HL-60 (cell line): Measurements from ENCODE around the gene FAM170A.

Source experiments
- DNase-seq, 2 experiments: peaks; one replicate each; pipeline ENCODE4 v3.0.0-alpha.2; 2010 to 2020; ENCODE audit warnings: low read depth in 1 of 2, low spot score in 1 of 2
- H3K27ac ChIP-seq: fragments of 250-450 bp; sonication (Bioruptor Pico); replicated peaks from 2 replicates; pipeline ENCODE4 v1.5.1; 2020; ENCODE audit warnings: mild to moderate bottlenecking, moderate library complexity
- H3K27me3 ChIP-seq: fragments of 250-450 bp; sonication (Bioruptor Pico); 2 replicates; pipeline ENCODE4 v1.5.1; 2021; ENCODE audit warnings: mild to moderate bottlenecking, moderate library complexity; ENCODE audit not compliant: insufficient read depth, poor library complexity, severe bottlenecking
- H3K4me3 ChIP-seq: replicated peaks from 2 replicates; pipeline ENCODE4 v1.5.1; 2011; ENCODE audit warnings: mild to moderate bottlenecking, control low read depth, low read length; ENCODE audit not compliant: insufficient read depth
- GABPA ChIP-seq: IDR thresholded peaks from 2 replicates; pipeline ENCODE4 v1.6.1; 2012; ENCODE audit warnings: low read depth
- POLR2AphosphoS5 ChIP-seq: IDR thresholded peaks from 2 replicates; pipeline ENCODE4 v1.6.1; 2012; ENCODE audit warnings: low read depth
- SPI1 ChIP-seq: IDR thresholded peaks from 2 replicates; pipeline ENCODE4 v1.6.1; 2012; ENCODE audit warnings: low read depth, mild to moderate bottlenecking, borderline replicate concordance
- long read RNA-seq: library from polyadenylated mRNA; unstranded; transcript quantifications from one replicate; pipeline ENCODE4 v2.0.0, GENCODE V29; 2020
- TF ChIP-seq, protein P1 (sequence below): IDR thresholded peaks from one replicate; pipeline ENCODE4 v1.5.1; 2011; ENCODE audit warnings: low read length, control low read depth, inconsistent platforms; ENCODE audit not compliant: insufficient read depth
- TF ChIP-seq, protein P2 (sequence below): IDR thresholded peaks from 2 replicates; pipeline ENCODE4 v1.6.1; 2012; ENCODE audit warnings: low read depth; ENCODE audit not compliant: insufficient replicate concordance

Gene FAM170A, protein sequence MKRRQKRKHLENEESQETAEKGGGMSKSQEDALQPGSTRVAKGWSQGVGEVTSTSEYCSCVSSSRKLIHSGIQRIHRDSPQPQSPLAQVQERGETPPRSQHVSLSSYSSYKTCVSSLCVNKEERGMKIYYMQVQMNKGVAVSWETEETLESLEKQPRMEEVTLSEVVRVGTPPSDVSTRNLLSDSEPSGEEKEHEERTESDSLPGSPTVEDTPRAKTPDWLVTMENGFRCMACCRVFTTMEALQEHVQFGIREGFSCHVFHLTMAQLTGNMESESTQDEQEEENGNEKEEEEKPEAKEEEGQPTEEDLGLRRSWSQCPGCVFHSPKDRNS
- long read RNA-seq = 0 reads

DNA sequence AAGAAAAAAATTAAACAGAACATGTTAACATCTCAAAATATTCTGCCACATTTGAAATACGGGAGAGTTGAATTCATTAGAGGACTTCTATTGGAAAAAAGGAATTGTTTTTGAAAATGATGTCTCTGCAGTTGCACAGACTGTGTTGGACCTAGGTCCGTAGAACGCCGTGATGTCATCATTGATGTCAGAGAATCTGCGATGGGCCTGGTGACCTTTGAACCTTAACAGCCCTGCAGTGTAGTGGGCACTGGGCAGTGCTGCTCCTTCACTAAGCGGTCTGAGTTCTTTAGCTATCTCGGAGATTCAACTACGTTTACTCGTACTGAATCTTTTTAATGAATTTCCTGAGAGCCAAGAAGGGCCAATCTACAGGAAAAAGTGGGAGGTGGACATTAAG lies at the start of gene FAM170A:
FAM170A (plus strand) TSS at position 220 of the 400 bp plus-strand sequence. CDS start 211 bp downstream, outside the sequence.
- TF ChIP-seq SPI1 (no peak), GABPA (no peak), POLR2AphosphoS5 (no peak)
- TF ChIP-seq, protein P1, sequence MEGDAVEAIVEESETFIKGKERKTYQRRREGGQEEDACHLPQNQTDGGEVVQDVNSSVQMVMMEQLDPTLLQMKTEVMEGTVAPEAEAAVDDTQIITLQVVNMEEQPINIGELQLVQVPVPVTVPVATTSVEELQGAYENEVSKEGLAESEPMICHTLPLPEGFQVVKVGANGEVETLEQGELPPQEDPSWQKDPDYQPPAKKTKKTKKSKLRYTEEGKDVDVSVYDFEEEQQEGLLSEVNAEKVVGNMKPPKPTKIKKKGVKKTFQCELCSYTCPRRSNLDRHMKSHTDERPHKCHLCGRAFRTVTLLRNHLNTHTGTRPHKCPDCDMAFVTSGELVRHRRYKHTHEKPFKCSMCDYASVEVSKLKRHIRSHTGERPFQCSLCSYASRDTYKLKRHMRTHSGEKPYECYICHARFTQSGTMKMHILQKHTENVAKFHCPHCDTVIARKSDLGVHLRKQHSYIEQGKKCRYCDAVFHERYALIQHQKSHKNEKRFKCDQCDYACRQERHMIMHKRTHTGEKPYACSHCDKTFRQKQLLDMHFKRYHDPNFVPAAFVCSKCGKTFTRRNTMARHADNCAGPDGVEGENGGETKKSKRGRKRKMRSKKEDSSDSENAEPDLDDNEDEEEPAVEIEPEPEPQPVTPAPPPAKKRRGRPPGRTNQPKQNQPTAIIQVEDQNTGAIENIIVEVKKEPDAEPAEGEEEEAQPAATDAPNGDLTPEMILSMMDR = no peak
- TF ChIP-seq, protein P2, sequence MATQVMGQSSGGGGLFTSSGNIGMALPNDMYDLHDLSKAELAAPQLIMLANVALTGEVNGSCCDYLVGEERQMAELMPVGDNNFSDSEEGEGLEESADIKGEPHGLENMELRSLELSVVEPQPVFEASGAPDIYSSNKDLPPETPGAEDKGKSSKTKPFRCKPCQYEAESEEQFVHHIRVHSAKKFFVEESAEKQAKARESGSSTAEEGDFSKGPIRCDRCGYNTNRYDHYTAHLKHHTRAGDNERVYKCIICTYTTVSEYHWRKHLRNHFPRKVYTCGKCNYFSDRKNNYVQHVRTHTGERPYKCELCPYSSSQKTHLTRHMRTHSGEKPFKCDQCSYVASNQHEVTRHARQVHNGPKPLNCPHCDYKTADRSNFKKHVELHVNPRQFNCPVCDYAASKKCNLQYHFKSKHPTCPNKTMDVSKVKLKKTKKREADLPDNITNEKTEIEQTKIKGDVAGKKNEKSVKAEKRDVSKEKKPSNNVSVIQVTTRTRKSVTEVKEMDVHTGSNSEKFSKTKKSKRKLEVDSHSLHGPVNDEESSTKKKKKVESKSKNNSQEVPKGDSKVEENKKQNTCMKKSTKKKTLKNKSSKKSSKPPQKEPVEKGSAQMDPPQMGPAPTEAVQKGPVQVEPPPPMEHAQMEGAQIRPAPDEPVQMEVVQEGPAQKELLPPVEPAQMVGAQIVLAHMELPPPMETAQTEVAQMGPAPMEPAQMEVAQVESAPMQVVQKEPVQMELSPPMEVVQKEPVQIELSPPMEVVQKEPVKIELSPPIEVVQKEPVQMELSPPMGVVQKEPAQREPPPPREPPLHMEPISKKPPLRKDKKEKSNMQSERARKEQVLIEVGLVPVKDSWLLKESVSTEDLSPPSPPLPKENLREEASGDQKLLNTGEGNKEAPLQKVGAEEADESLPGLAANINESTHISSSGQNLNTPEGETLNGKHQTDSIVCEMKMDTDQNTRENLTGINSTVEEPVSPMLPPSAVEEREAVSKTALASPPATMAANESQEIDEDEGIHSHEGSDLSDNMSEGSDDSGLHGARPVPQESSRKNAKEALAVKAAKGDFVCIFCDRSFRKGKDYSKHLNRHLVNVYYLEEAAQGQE = no peak

DNA sequence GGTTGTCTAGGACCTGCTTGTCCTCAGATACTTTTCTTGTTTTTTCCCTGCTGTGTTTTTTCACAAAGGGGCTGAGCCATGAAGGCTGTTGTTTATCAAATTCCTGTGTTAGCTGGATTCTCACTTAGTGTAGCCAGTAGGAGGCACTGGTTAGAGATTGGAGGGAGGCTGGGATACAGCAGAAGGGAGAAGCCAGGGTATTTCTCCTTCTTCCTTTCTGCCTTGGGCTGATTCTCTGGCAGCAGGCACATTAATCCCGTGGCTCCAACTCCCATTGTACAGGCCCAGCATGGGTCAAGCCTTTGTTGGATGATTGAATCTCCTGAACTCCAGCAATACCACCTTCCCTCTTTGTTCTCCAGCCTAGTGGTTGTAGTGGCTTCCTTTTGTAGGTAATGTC lies 46.4 kb upstream of the FAM170A start:
- TF ChIP-seq, protein P2 = no peak
- TF ChIP-seq, protein P1 = no peak
- TF ChIP-seq POLR2AphosphoS5 (no peak), SPI1 (no peak), GABPA (no peak)
- H3K27me3 ChIP-seq = no peaks in the 10 kb centered on the region
- H3K27ac ChIP-seq = no peak overlapping the region
- DNase-seq = no peak
- no peak overlapping the region for H3K4me3 ChIP-seq

More for the DNA sequence above, at the start of gene FAM170A:
- DNase-seq = no peak
- H3K4me3 ChIP-seq = no peak within 1 kb of the TSS
- no peak within 1 kb of the TSS for H3K27ac ChIP-seq
- no peaks in the 10 kb centered on the region for H3K27me3 ChIP-seq

DNA sequence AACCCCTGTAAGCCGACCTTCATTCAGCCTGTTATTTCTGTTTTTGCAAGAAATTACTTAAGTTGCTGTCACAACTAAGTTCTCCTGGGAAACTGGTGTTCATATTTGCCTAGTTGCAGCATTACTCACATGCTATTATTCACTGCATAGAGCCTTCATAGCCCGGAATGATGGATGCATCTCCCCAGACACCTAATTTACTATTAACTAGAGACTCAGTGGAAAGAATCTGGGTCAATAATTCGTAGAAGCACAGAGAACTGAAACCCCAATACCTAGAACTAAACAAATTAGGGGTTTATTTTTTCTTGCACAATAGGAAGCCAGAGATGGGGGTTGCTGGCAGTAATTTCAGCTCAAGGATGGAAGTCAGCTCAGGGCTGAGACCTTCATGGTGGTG lies 45.7 kb upstream of the FAM170A start:
- Histone ChIP-seq H3K4me3 (no peak overlapping the region), H3K27me3 (no peaks in the 10 kb centered on the region), H3K27ac (no peak overlapping the region)
- no peak for DNase-seq
- TF ChIP-seq, protein P2 = no peak
- TF ChIP-seq, protein P1 = no peak
- TF ChIP-seq GABPA = no peak
- TF ChIP-seq POLR2AphosphoS5 = no peak
- TF ChIP-seq SPI1 = no peak
